Suppressor macrophage treated with lipopolysaccharide for 4 hours (primary cell): ENCODE results near the gene GLT8D2.
"Not testable (repeated sequence)": the region's sequence is repeated elsewhere in the genome, so short reads cannot be mapped to it uniquely, and the experiment has no call there.

Experiments
- DNase-seq: peaks from one replicate; pipeline ENCODE4 v3.0.0-alpha.2; 2020

The GLT8D2 gene

GRCh38 chr12:104049278-104049902 is 597 bp downstream of the GLT8D2 start:
- no peak for DNase-seq

- no peak for DNase-seq
These were observed 1.2 kb downstream of the GLT8D2 start for GRCh38 chr12:104048811-104049210.

GRCh38 chr12:104048162-104048561 is 1.8 kb downstream of the GLT8D2 start:
- DNase-seq = no peak

- no peak for DNase-seq
These were observed 3.7 kb downstream of the GLT8D2 start for GRCh38 chr12:104046306-104046705.

GRCh38 chr12:104044158-104044557 is 5.8 kb downstream of the GLT8D2 start:
- DNase-seq = no peak

GRCh38 chr12:104042580-104042979 is 7.4 kb downstream of the GLT8D2 start:
- DNase-seq = no peak

GRCh38 chr12:104039769-104040168 is 10.2 kb downstream of the GLT8D2 start:
- not testable (repeated sequence) for DNase-seq

- not testable (repeated sequence) for DNase-seq
These were observed 13.8 kb downstream of the GLT8D2 start for GRCh38 chr12:104036143-104036542.

- DNase-seq = not testable (repeated sequence)
These were observed 19.4 kb downstream of the GLT8D2 start for GRCh38 chr12:104030596-104030995.

- DNase-seq = no peak
These were observed 23.0 kb downstream of the GLT8D2 start for GRCh38 chr12:104026841-104027599.

- no peak for DNase-seq
These were observed 24.2 kb downstream of the GLT8D2 start for GRCh38 chr12:104025771-104026170.

- DNase-seq = no peak
These were observed 25.6 kb downstream of the GLT8D2 start for GRCh38 chr12:104024348-104024747.

- no peak for DNase-seq
These were observed 26.3 kb downstream of the GLT8D2 start for GRCh38 chr12:104023710-104024109.

GRCh38 chr12:104022786-104023185 is 27.2 kb downstream of the GLT8D2 start:
- no peak for DNase-seq

GRCh38 chr12:104021862-104022261 is 28.1 kb downstream of the GLT8D2 start:
- not testable (repeated sequence) for DNase-seq

- no peak for DNase-seq
These were observed 37.7 kb downstream of the GLT8D2 start for GRCh38 chr12:104012331-104012730.

GRCh38 chr12:104011253-104011652 is 38.7 kb downstream of the GLT8D2 start:
- no peak for DNase-seq

- DNase-seq = no peak
These were observed 39.3 kb downstream of the GLT8D2 start for GRCh38 chr12:104010606-104011169.

GRCh38 chr12:104010121-104010520 is 39.9 kb downstream of the GLT8D2 start:
- DNase-seq = no peak

GRCh38 chr12:104006929-104007328 is 43.1 kb downstream of the GLT8D2 start:
- no peak for DNase-seq

- no peak for DNase-seq
These were observed 46.4 kb downstream of the GLT8D2 start for GRCh38 chr12:104003596-104003995.

- no peak for DNase-seq
These were observed 47.3 kb downstream of the GLT8D2 start for GRCh38 chr12:104002686-104003085.

GRCh38 chr12:104000807-104001434 is 49.1 kb downstream of the GLT8D2 start:
- no peak for DNase-seq

GRCh38 chr12:103998976-103999375 is 51.0 kb downstream of the GLT8D2 start:
- DNase-seq = no peak
